Tibial nerve (tissue), 4 donors: ENCODE data around the gene RBBP5.

Experiments
- CTCF ChIP-seq, 5 experiments: fragments of 200-600 bp in 3 of 5; fragments of 450-650 bp in 2 of 5; sonication (generic) in 3 of 5; IDR thresholded peaks; one replicate each; pipeline ENCODE4 v1.5.1; 2016 to 2019; ENCODE audit warnings: antibody characterized with exemption in 5 of 5, mild to moderate bottlenecking in 3 of 5, moderate library complexity in 2 of 5
- EP300 ChIP-seq, 2 donors: sonication (generic); formaldehyde crosslinking; IDR thresholded peaks; one replicate each; pipeline ENCODE4 v1.6.1; 2017; ENCODE audit warnings: antibody characterized with exemption in 2 of 2, mild to moderate bottlenecking in 1 of 2
- POLR2A ChIP-seq, 2 donors: fragments of 450-650 bp; IDR thresholded peaks; one replicate each; pipeline ENCODE4 v1.6.1; 2017; ENCODE audit warnings: antibody characterized with exemption in 2 of 2, mild to moderate bottlenecking in 2 of 2, moderate library complexity in 2 of 2

GRCh38 chr1:205121660-205122488, at the start of gene RBBP5:
- TF ChIP-seq POLR2A (IDR thresholded peaks at IDR 0.05) (peak; percentile 41 to 51), CTCF (IDR thresholded peaks at IDR 0.05) (peak; percentile 48 to 72 (median 61)), EP300 (IDR thresholded peaks at IDR 0.05) (peak; percentile 57 to 91)
